GM12873 (cell line): ENCODE data around the gene PTGES3.

Experiments used
- CTCF ChIP-seq: IDR thresholded peaks from 2 replicates; pipeline ENCODE4 v1.5.1; 2012; ENCODE audit warnings: low read depth, mild to moderate bottlenecking, moderate library complexity, low read length, control low read depth; ENCODE audit not compliant: insufficient read depth; ENCODE audit errors: missing control alignments

PTGES3 gene

GRCh38 chr12:56644654-56645053 lies 43.4 kb downstream of the PTGES3 start:
- no peak for TF ChIP-seq CTCF

- TF ChIP-seq CTCF = no peak
Observed at GRCh38 chr12:56641219-56641618, 46.9 kb downstream of the PTGES3 start.

GRCh38 chr12:56637621-56638020 lies 50.5 kb downstream of the PTGES3 start:
- no peak for TF ChIP-seq CTCF

- TF ChIP-seq CTCF = peak; percentile 84
Observed at GRCh38 chr12:56636675-56637540, 51.2 kb downstream of the PTGES3 start.

- no peak for TF ChIP-seq CTCF
Observed at GRCh38 chr12:56635806-56636674, 52.0 kb downstream of the PTGES3 start.

- peak; percentile 32 for TF ChIP-seq CTCF
Observed at GRCh38 chr12:56634837-56635791, 53.0 kb downstream of the PTGES3 start.
